Measurements from ENCODE around the gene SRGAP1.

- TF ChIP-seq, protein P1, sequence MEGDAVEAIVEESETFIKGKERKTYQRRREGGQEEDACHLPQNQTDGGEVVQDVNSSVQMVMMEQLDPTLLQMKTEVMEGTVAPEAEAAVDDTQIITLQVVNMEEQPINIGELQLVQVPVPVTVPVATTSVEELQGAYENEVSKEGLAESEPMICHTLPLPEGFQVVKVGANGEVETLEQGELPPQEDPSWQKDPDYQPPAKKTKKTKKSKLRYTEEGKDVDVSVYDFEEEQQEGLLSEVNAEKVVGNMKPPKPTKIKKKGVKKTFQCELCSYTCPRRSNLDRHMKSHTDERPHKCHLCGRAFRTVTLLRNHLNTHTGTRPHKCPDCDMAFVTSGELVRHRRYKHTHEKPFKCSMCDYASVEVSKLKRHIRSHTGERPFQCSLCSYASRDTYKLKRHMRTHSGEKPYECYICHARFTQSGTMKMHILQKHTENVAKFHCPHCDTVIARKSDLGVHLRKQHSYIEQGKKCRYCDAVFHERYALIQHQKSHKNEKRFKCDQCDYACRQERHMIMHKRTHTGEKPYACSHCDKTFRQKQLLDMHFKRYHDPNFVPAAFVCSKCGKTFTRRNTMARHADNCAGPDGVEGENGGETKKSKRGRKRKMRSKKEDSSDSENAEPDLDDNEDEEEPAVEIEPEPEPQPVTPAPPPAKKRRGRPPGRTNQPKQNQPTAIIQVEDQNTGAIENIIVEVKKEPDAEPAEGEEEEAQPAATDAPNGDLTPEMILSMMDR (IDR thresholded peaks at IDR 0.05): no peak
- TF ChIP-seq POLR2A (IDR thresholded peaks at IDR 0.05): no peak
Measured at GRCh38 chr12:63870838-63871237, 26.3 kb downstream of the SRGAP1 start.

Data from vagina (tissue), 2 donors.